ENCODE measurements around the gene NRG2. TPM values are rescaled to one million over a fixed set of nuclear protein-coding genes. Genes with fewer than 3 reads are reported as not detected.

NRG2 gene
- total and polyA plus RNA-seq, 11 donors: 0.72 to 4.8 (median 3.4) TPM

DNA sequence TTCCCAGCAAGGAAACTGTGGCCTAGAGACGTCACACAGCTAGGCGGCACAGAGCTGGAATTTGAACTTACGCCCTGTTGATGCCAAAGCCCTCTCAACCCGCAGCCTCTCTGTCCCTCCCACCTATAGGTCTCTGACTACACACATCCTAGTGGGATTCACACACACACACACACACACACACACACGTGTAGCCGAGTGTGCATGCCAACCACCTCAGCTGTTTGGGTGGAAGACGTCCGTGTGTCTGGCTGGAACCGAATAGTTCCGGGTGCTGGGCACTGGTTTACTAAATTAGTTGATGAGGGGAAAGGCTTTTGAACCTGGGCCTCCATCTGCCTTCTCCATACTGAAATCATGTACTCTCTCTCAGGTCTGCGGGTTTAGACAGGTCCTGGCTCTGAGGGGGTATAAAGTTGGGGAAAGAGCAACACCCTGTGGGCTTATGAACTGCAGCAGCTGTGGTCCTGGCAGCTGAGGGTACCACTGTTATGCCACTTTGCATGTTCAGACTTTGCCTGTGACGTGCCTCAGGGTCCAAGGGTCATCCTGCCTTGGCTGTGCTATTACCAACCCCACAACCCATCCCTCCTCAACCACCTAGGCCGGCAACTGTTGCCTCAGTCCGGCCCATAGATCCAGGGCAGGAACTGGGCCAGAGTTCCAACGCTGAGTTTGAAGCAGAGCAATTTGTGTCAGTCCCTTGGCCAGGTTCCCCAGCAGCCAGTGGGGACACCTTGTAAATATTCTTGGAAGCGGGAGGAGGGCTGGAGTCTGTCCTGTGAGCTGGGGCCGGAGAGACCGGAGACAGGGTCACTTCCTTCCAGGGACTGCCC, 197.0 kb downstream of the NRG2 start:
- Histone ChIP-seq H3K27ac (no peak overlapping the region), H3K27me3 (peaks cover 0 to 9% (median 0%) of the 10 kb centered on the region in 9 donors), H3K4me3 (no peak overlapping the region), H3K9me3 (no peaks in the 10 kb centered on the region), H3K4me1 (peaks cover 0 to 29% (median 9%) of the 10 kb centered on the region in 12 donors), H3K36me3 (peaks cover 0 to 8% (median 0%) of the 10 kb centered on the region in 9 donors)
- ATAC-seq (peak; percentile 16 to 35 (median 26)), DNase-seq (peak in 2 of 5 donors; percentile 29 to 38)
- 69 to 80% (median 71%) methylated on average over 17 to 18 of the region's 18 CpGs for WGBS, 4 donors
- no peak for TF ChIP-seq POLR2A (IDR thresholded peaks at IDR 0.05)
- TF ChIP-seq, protein P1, sequence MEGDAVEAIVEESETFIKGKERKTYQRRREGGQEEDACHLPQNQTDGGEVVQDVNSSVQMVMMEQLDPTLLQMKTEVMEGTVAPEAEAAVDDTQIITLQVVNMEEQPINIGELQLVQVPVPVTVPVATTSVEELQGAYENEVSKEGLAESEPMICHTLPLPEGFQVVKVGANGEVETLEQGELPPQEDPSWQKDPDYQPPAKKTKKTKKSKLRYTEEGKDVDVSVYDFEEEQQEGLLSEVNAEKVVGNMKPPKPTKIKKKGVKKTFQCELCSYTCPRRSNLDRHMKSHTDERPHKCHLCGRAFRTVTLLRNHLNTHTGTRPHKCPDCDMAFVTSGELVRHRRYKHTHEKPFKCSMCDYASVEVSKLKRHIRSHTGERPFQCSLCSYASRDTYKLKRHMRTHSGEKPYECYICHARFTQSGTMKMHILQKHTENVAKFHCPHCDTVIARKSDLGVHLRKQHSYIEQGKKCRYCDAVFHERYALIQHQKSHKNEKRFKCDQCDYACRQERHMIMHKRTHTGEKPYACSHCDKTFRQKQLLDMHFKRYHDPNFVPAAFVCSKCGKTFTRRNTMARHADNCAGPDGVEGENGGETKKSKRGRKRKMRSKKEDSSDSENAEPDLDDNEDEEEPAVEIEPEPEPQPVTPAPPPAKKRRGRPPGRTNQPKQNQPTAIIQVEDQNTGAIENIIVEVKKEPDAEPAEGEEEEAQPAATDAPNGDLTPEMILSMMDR (IDR thresholded peaks at IDR 0.05): no peak
- intact Hi-C loops (cut with DNase I): loop anchor here in 7 of 10 donors (2.0 to 10.0 kb wide), 4 partner anchors 59 to 329 kb away; no protein-coding TSS in a partner anchor

DNA sequence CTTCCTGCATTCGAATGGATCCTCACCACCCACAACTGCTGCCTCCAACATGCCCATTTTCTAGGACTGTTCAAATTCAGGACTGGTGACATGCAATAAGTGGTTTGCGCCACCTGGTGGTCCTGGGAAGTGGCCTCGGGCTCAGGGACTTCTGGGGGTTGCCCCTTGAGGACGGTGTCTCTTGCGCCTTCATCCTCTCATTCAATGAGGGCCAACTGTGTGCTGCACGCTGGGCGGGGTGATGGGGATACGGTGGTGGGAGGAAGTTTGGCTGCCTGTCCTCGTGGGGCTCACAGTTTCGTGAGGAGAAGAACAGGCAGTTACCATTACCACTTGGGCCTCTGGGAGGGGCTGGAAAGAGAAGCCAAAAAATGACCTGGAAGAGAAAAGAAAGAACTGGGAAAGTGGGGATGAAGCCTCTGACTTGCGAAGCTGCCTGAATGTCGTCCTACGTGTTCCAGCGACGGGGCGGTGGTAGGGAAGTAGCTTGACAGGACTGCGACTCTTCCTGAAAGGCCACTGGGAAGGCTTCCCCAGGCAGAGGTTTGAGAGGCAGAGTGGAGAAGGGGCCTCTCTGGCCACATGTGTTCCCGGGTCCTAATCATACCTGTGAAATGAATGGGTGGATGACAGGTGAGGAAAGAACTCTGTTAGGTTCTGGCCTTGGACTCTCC, 198.5 kb downstream of the NRG2 start:
- intact Hi-C loops (cut with DNase I): loop anchor here (1.0 to 10.0 kb wide), 5 partner anchors 57 to 327 kb away; no protein-coding TSS in a partner anchor
- Histone ChIP-seq H3K27me3 (peaks cover 0 to 9% (median 0%) of the 10 kb centered on the region in 9 donors), H3K4me1 (peaks cover 0 to 25% (median 9%) of the 10 kb centered on the region in 12 donors), H3K4me3 (no peak overlapping the region), H3K27ac (no peak overlapping the region), H3K36me3 (no peaks in the 10 kb centered on the region), H3K9me3 (no peaks in the 10 kb centered on the region)
- DNase-seq (peak; percentile 56 to 81 (median 70)), ATAC-seq (peak in 2 of 4 donors; percentile 33 to 45)
- TF ChIP-seq POLR2A (IDR thresholded peaks at IDR 0.05): no peak
- TF ChIP-seq, protein P1 (IDR thresholded peaks at IDR 0.05): peak; percentile 49 to 78 (median 66)
- WGBS, 4 donors: 53 to 58% (median 54%) methylated on average over 18 of the region's 18 CpGs

DNA sequence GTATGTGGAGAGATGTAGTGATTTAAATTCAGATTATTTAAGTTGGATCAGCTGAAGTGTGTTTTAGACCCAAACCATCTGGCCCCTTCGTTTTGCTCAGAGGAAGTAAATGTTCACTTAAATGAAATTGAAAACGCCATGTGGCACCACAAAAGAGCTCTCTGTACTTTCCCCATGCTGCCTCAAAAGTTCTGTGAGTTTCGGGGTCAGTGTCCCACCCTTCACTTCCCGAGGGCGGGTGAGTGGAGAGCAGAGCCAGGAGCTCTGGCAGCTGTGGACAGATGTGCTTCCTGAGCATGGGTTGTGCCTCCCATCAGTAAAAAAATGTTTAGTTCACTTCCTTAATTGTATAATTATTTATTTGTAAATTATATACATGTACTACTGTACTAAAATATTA, 199.1 kb downstream of the NRG2 start:
- Histone ChIP-seq H3K4me3 (no peak overlapping the region), H3K27ac (no peak overlapping the region), H3K36me3 (no peaks in the 10 kb centered on the region), H3K9me3 (no peaks in the 10 kb centered on the region), H3K4me1 (peaks cover 0 to 18% (median 7%) of the 10 kb centered on the region in 12 donors), H3K27me3 (peaks cover 0 to 9% (median 0%) of the 10 kb centered on the region in 9 donors)
- 46 to 54% (median 49%) methylated on average over 5 of the region's 5 CpGs for WGBS, 4 donors
- DNase-seq: no peak
- ATAC-seq: no peak
- intact Hi-C loops (cut with DNase I): loop anchor here in 6 of 10 donors (1.0 to 10.0 kb wide), 4 partner anchors 57 to 209 kb away; no protein-coding TSS in a partner anchor
- no peak for TF ChIP-seq POLR2A (IDR thresholded peaks at IDR 0.05)
- TF ChIP-seq, protein P1 (IDR thresholded peaks at IDR 0.05): no peak

DNA sequence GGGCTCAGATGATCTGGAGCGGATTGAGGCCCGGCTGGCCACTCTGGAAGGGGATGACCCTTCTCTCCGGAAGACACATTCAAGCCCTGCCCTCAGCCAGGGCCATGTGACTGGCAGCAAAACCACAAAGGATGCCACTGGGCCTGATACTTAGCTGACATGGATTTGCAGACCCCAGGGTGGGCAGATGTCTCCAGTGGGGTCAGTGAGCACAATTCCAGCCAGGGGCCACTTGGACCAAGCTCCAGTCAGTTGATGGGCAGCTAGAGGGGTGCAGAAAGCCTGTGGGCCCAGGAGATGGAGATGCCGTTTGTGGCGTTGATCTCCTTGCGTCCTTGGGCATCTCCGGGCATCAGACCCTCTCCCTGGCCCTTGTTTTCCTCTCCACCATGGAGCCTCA, 200.8 kb downstream of the NRG2 start:
- intact Hi-C loops (cut with DNase I): loop anchor here in 3 of 10 donors (5.0 to 10.0 kb wide), 2 partner anchors 55 to 208 kb away; no protein-coding TSS in a partner anchor
- no peaks in the 10 kb centered on the region for H3K9me3 ChIP-seq
- ATAC-seq (no peak), DNase-seq (no peak)
- TF ChIP-seq POLR2A (IDR thresholded peaks at IDR 0.05): no peak
- TF ChIP-seq, protein P1 (IDR thresholded peaks at IDR 0.05): no peak
- H3K36me3 ChIP-seq: no peaks in the 10 kb centered on the region
- peaks cover 0 to 9% (median 0%) of the 10 kb centered on the region in 9 donors for H3K27me3 ChIP-seq
- WGBS, 4 donors: 87 to 94% (median 90%) methylated on average over 7 of the region's 7 CpGs
- peaks cover 0 to 11% (median 5%) of the 10 kb centered on the region in 12 donors for H3K4me1 ChIP-seq
- H3K27ac ChIP-seq: no peak overlapping the region
- H3K4me3 ChIP-seq: no peak overlapping the region
